ENCODE data around the gene DUSP28.

DUSP28 gene

DNA sequence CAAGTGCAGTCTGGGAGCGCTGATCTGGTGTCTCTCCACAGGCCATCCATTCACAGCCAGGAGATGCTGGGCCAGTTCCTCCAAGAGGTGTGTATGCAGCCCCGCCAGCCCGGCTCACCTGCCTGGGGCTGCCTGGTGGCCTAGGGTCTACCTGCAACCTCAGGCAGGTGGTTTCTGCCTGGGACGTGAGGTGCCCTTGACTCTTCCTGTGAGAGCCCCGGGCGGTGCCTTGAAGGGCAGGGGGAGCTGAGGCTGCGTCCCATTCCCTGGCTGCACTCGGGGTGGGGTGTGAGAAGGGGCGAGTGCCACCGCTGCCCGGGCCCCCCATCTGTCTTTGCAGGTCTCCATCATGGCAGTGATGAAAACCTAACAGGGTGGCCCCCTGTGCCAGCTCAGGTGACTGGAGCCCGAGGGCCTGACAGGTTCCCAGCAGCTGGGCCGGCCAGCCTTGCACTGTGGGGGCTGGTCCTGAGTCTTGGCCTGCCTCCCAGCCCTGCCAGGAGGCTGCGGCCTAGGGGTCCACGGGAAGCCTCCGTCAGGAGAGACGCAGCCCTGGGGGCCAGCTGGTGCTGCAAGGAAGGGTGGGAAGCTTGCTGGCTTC, 38.3 kb downstream of the DUSP28 start (continued):
- TF ChIP-seq, protein P1, sequence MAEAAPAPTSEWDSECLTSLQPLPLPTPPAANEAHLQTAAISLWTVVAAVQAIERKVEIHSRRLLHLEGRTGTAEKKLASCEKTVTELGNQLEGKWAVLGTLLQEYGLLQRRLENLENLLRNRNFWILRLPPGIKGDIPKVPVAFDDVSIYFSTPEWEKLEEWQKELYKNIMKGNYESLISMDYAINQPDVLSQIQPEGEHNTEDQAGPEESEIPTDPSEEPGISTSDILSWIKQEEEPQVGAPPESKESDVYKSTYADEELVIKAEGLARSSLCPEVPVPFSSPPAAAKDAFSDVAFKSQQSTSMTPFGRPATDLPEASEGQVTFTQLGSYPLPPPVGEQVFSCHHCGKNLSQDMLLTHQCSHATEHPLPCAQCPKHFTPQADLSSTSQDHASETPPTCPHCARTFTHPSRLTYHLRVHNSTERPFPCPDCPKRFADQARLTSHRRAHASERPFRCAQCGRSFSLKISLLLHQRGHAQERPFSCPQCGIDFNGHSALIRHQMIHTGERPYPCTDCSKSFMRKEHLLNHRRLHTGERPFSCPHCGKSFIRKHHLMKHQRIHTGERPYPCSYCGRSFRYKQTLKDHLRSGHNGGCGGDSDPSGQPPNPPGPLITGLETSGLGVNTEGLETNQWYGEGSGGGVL (tag by site-specific recombination; IDR thresholded peaks at IDR 0.05): no peak
- TF ChIP-seq ZNF335 (tag by site-specific recombination; conservative IDR thresholded peaks at IDR 0.05): no peak
- TF ChIP-seq SP2 (tag by site-specific recombination; IDR thresholded peaks at IDR 0.05): no peak
- TF ChIP-seq, protein P2, sequence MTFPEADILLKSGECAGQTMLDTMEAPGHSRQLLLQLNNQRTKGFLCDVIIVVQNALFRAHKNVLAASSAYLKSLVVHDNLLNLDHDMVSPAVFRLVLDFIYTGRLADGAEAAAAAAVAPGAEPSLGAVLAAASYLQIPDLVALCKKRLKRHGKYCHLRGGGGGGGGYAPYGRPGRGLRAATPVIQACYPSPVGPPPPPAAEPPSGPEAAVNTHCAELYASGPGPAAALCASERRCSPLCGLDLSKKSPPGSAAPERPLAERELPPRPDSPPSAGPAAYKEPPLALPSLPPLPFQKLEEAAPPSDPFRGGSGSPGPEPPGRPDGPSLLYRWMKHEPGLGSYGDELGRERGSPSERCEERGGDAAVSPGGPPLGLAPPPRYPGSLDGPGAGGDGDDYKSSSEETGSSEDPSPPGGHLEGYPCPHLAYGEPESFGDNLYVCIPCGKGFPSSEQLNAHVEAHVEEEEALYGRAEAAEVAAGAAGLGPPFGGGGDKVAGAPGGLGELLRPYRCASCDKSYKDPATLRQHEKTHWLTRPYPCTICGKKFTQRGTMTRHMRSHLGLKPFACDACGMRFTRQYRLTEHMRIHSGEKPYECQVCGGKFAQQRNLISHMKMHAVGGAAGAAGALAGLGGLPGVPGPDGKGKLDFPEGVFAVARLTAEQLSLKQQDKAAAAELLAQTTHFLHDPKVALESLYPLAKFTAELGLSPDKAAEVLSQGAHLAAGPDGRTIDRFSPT (tag by site-specific recombination; IDR thresholded peaks at IDR 0.05): no peak
- TF ChIP-seq ZNF585B (tag by site-specific recombination; IDR thresholded peaks at IDR 0.05): no peak

DNA sequence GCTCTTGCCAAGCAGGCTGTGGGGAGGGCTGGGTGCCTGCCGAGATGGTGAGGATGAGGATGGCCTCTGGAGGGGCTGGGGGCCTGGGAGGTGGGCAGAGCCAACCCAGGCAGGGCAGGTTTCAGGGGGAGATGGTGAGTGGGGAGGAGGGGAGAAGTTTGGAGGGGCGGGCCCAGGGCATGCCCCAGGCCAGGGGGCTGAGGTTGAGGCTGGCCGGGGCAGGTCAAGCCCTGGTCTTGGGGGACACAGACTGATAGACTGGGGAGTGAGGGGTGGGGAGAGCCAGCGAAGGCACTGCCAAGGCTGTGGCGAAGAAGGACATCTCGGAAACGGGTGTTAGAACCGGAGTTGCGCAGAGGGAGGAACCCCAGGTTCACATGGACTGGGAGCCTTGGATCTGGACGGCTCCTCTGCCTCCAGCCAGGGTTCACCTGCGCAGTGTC, 39.0 kb downstream of the DUSP28 start:
- Histone ChIP-seq H3K27ac (ENCODE audit: extremely low read depth, low read depth, low read length) (no peak overlapping the region), H3K36me3 (ENCODE audit: control insufficient read depth in 2 of 2, insufficient read depth in 1 of 2, low read length in 2 of 2) (peaks cover 0 to 59% of the 10 kb centered on the region in 2 experiments; a peak in 2 of 3 replicates), H3K4me3 (ENCODE audit: low read depth, low read length) (no peak overlapping the region), H3K4me1 (ENCODE audit: control insufficient read depth, insufficient read depth, low read length) (no peaks in the 10 kb centered on the region), H3K9me3 (ENCODE audit: control insufficient read depth, insufficient read depth, low read depth, low read length) (no peaks in the 10 kb centered on the region)
- POLR2A ChIA-PET: interaction anchor here (4.5 kb wide), 1 partner anchor 12 kb away, joined by 14 read pairs; the partner anchor contains the start of gene CAPN10
- CTCF ChIA-PET: no interaction called here
- TF ChIP-seq ZNF791 (tag by site-specific recombination; IDR thresholded peaks at IDR 0.05) (no peak), KLF9 (tag by site-specific recombination; IDR thresholded peaks at IDR 0.05; ENCODE audit: low read depth) (no peak), ZNF510 (tag by site-specific recombination; IDR thresholded peaks at IDR 0.05; ENCODE audit: insufficient replicate concordance) (no peak), ZNF140 (tag by site-specific recombination; IDR thresholded peaks at IDR 0.05) (no peak), BCL11A (tag by site-specific recombination; IDR thresholded peaks at IDR 0.05; ENCODE audit: low read depth) (no peak), ZNF311 (tag by site-specific recombination; IDR thresholded peaks at IDR 0.05; ENCODE audit: borderline replicate concordance) (no peak), ZNF132 (tag by site-specific recombination; IDR thresholded peaks at IDR 0.05; ENCODE audit: borderline replicate concordance) (no peak), ZNF394 (tag by site-specific recombination; IDR thresholded peaks at IDR 0.05; ENCODE audit: borderline replicate concordance) (no peak), GFI1B (tag by site-specific recombination; IDR thresholded peaks at IDR 0.05) (no peak), ZNF114 (tag by site-specific recombination; IDR thresholded peaks at IDR 0.05) (no peak), ZNF121 (tag by site-specific recombination; IDR thresholded peaks at IDR 0.05) (no peak)
- TF ChIP-seq, protein P3, sequence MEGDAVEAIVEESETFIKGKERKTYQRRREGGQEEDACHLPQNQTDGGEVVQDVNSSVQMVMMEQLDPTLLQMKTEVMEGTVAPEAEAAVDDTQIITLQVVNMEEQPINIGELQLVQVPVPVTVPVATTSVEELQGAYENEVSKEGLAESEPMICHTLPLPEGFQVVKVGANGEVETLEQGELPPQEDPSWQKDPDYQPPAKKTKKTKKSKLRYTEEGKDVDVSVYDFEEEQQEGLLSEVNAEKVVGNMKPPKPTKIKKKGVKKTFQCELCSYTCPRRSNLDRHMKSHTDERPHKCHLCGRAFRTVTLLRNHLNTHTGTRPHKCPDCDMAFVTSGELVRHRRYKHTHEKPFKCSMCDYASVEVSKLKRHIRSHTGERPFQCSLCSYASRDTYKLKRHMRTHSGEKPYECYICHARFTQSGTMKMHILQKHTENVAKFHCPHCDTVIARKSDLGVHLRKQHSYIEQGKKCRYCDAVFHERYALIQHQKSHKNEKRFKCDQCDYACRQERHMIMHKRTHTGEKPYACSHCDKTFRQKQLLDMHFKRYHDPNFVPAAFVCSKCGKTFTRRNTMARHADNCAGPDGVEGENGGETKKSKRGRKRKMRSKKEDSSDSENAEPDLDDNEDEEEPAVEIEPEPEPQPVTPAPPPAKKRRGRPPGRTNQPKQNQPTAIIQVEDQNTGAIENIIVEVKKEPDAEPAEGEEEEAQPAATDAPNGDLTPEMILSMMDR (tag by site-specific recombination; IDR thresholded peaks at IDR 0.05): no peak
- TF ChIP-seq, protein P4, sequence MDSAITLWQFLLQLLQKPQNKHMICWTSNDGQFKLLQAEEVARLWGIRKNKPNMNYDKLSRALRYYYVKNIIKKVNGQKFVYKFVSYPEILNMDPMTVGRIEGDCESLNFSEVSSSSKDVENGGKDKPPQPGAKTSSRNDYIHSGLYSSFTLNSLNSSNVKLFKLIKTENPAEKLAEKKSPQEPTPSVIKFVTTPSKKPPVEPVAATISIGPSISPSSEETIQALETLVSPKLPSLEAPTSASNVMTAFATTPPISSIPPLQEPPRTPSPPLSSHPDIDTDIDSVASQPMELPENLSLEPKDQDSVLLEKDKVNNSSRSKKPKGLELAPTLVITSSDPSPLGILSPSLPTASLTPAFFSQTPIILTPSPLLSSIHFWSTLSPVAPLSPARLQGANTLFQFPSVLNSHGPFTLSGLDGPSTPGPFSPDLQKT (IDR thresholded peaks at IDR 0.05; ENCODE audit: borderline replicate concordance, low read depth, low read length): no peak
- TF ChIP-seq, protein P5, sequence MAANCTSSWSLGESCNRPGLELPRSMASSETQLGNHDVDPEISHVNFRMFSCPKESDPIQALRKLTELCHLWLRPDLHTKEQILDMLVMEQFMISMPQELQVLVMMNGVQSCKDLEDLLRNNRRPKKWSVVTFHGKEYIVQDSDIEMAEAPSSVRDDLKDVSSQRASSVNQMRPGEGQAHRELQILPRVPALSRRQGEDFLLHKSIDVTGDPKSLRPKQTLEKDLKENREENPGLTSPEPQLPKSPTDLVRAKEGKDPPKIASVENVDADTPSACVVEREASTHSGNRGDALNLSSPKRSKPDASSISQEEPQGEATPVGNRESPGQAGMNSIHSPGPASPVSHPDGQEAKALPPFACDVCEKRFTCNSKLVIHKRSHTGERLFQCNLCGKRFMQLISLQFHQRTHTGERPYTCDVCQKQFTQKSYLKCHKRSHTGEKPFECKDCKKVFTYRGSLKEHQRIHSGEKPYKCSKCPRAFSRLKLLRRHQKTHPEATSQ (tag by site-specific recombination; IDR thresholded peaks at IDR 0.05): no peak

Data from HEK293 (cell line).